ACC112 (cell line): Measurements from ENCODE around the gene HIF3A.
"Not testable (repeated sequence)": the region's sequence is repeated elsewhere in the genome, so short reads cannot be mapped to it uniquely, and the experiment has no call there.

ENCODE experiments used
- H2AFZ ChIP-seq: fragments of 200-600 bp; sonication (generic); one replicate; pipeline ENCODE4 v1.6.0; 2017; ENCODE audit warnings: antibody characterized with exemption, low read length; ENCODE audit not compliant: unreplicated experiment
- H3K27ac ChIP-seq: fragments of 200-600 bp; sonication (generic); 2 replicates; pipeline ENCODE4 v1.5.1; 2014; ENCODE audit warnings: low read depth, mild to moderate bottlenecking, antibody characterized with exemption, low read length, moderate library complexity
- H3K27me3 ChIP-seq: fragments of 200-600 bp; sonication (generic); 2 replicates; pipeline ENCODE4 v1.6.1; 2014; ENCODE audit warnings: mild to moderate bottlenecking, antibody characterized with exemption, low read length, moderate library complexity, mixed read lengths; ENCODE audit not compliant: insufficient read depth
- H3K36me3 ChIP-seq: fragments of 200-600 bp; sonication (generic); 2 replicates; pipeline ENCODE4 v1.6.1; 2016; ENCODE audit warnings: mild to moderate bottlenecking, antibody characterized with exemption, low read length, moderate library complexity, mixed read lengths; ENCODE audit not compliant: insufficient read depth
- H3K4me1 ChIP-seq: fragments of 200-600 bp; sonication (generic); one replicate; pipeline ENCODE4 v1.6.1; 2016; ENCODE audit warnings: low read length, mixed read lengths; ENCODE audit not compliant: insufficient read depth, unreplicated experiment, control insufficient read depth
- H3K4me3 ChIP-seq: fragments of 200-600 bp; sonication (generic); 2 replicates; pipeline ENCODE4 v1.5.1; 2014; ENCODE audit warnings: mild to moderate bottlenecking, low read depth, low read length
- H3K79me2 ChIP-seq: fragments of 200-600 bp; sonication (generic); one replicate; pipeline ENCODE4 v1.6.0; 2016; ENCODE audit warnings: low read length; ENCODE audit not compliant: control insufficient read depth, unreplicated experiment, insufficient read depth

HIF3A gene

DNA sequence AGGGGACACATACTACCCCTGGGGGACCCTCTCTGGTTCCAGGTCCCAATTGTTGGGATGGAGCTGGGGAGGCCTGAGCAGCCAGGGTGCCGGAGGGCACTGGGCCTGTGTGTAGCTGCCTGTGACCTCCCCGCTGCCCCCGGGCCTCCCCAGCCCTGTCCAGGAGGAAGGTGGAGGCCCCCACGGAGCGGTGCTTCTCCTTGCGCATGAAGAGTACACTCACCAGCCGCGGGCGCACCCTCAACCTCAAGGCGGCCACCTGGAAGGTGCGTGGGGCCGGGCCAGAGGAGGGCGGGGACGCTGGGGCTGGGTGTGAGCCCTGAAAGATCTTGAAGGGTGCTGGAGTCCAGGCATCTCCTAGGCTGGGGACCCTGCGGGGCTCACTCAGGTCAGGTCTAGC lies 11.7 kb downstream of the HIF3A start:
- no peak overlapping the region for H3K27ac ChIP-seq
- no peaks in the 10 kb centered on the region for H3K79me2 ChIP-seq
- H3K27me3 ChIP-seq = no peaks in the 10 kb centered on the region
- no peak overlapping the region for H3K4me3 ChIP-seq
- H3K36me3 ChIP-seq = peaks cover 8% of the 10 kb centered on the region; the same call in 1 of the 2 replicates
- H2AFZ ChIP-seq = no peak overlapping the region
- no peaks in the 10 kb centered on the region for H3K4me1 ChIP-seq

DNA sequence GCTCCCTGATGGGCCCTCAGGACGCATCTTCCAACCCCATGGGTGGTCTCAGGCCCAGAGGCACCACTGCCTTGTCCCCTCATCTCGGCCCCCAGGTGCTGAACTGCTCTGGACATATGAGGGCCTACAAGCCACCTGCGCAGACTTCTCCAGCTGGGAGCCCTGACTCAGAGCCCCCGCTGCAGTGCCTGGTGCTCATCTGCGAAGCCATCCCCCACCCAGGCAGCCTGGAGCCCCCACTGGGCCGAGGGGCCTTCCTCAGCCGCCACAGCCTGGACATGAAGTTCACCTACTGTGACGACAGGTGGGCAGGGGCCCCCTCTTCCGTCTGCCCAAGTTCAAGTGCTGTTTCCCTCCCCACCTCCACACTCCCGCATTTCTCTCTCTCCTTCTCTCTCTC lies 12.2 kb downstream of the HIF3A start:
- Histone ChIP-seq H3K4me1 (no peaks in the 10 kb centered on the region), H2AFZ (no peak overlapping the region), H3K27ac (no peak overlapping the region), H3K4me3 (no peak overlapping the region), H3K36me3 (peaks cover 8% of the 10 kb centered on the region; the same call in 1 of the 2 replicates), H3K27me3 (no peaks in the 10 kb centered on the region), H3K79me2 (no peaks in the 10 kb centered on the region)

DNA sequence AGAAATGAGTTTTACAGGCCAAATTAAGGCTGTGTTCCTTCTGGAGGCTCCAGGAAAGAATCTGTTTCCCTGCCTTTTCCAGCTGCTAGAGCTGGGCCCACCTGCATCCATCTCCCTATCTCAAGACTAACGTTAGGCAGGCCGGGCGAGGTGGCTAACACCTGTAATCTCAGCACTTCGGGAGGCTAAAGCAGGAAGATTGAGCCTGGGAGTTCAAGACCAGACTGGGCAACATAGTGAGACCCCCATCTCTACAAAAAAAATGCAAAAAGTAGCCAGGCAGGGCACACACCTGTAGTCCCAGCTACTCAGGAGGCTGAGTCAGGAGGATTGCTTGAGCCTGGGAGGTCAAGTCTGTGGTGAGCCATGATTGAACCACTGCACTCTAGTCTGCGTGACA lies 14.6 kb downstream of the HIF3A start:
- H3K79me2 ChIP-seq = no peaks in the 10 kb centered on the region
- no peak overlapping the region for H2AFZ ChIP-seq
- no peaks in the 10 kb centered on the region for H3K4me1 ChIP-seq
- no peak overlapping the region for H3K4me3 ChIP-seq
- no peak overlapping the region for H3K27ac ChIP-seq
- no peaks in the 10 kb centered on the region for H3K27me3 ChIP-seq
- no peaks in the 10 kb centered on the region for H3K36me3 ChIP-seq

DNA sequence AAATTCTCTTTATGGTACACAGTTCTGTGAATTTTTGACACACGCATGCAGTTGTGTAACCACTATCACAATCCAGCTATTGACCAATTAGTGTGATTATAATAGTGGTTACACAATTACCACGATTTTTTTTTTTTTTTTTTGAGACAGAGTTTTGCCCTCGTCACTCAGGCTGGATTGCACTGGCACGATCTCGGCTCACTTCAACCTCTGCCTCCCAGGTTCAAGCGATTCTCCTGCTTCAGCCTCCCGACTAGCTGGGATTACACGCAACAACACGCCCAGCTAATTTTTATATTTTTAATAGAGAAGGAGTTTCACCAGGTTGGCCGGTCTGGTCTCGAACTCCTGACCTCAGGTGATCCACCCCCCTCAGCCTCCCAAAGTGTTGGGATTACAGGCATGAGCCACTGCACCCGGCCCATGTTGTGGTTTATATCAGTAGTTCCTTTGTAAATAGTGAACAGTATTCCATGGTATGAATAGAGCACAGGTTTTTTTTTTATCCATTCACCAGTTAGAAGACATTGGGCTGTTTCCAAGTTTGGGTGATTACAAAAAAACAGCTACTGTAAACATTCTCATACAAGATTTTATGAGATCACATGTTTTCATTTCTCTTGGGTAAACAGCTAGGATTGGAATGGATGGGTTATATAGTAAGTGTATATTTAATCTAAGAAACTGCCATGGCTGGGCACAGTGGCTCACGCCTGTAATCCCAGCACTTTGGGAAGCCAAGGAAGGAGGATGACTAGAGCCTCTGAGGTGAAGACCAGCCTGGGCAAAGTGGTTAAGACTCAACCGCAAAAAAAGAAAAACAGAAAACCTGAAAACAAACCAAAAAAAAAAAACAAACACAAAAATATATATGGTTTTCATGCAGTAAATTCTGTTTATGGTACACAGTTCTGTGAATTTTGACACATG lies 17.0 kb downstream of the HIF3A start:
- H3K36me3 ChIP-seq, H3K4me1 ChIP-seq, H3K27ac ChIP-seq, H3K79me2 ChIP-seq, H2AFZ ChIP-seq, H3K4me3 ChIP-seq, H3K27me3 ChIP-seq: not testable (repeated sequence)

DNA sequence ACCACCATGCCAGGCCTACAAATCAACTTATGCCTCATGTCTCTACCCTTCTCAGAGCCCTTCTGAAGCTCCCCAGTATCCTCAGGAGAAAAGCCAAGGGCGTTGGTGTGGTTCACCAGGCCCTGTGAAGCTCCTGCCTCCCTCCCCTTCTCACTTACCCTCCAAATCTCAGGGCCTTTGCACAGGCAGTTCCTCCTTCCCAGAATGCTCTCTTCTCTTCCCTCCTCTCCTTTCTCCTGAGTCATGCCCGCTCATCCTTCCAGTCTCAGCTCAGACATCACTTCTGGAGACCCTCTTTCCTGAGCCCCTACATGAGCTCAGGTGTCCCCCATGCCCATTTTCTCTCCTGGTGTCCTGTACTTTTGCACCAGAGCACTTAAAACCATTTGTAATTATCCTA lies 20.5 kb downstream of the HIF3A start:
- Histone ChIP-seq H3K27me3 (no peaks in the 10 kb centered on the region), H2AFZ (no peak overlapping the region), H3K36me3 (no peaks in the 10 kb centered on the region), H3K4me1 (no peaks in the 10 kb centered on the region), H3K79me2 (no peaks in the 10 kb centered on the region), H3K27ac (no peak overlapping the region), H3K4me3 (no peak overlapping the region)

DNA sequence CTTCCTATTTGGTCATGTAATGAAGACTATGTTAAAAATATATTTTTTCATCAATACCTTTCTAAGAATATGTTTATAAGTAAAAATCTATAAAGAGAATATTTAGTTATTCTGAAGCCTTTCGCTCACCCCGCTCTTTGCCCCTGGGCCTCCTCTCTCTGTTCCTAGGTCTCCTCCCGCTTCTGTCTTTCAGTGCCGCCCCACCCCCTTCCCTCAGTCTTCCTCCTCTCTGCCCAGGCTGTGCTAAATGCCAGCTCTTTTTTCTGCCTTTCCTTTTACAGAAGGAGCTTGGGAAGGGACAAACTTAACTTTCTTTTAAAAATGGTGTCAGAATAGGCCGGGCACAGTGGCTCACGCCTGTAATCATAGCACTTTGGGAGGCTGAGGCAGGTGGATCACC lies 22.8 kb downstream of the HIF3A start:
- H3K36me3 ChIP-seq = peaks cover 6% of the 10 kb centered on the region; the same call in 1 of the 2 replicates
- no peaks in the 10 kb centered on the region for H3K79me2 ChIP-seq
- H3K4me1 ChIP-seq = no peaks in the 10 kb centered on the region
- H3K27ac ChIP-seq = no peak overlapping the region
- H3K4me3 ChIP-seq = no peak overlapping the region
- no peaks in the 10 kb centered on the region for H3K27me3 ChIP-seq
- no peak overlapping the region for H2AFZ ChIP-seq

DNA sequence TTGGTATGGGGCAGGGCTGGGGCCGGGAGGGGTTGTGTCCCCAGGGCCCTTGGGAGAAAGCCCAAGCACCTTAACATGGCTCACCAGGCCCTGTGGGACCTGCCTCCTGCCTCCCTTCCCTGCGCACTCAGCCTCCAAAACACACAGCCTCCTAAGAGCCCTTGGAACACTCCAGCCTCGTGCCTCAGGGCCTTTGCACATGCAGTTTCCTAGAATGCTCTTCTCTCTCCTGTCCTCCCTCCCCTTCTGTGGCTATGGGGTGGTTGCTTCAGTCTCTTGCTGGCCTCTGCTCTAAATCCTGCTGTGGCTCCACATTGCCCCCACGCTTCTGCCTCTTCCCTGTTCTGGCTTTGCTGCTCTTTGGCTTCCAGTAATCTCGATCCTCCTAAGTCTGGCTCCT lies 23.7 kb downstream of the HIF3A start:
- Histone ChIP-seq H2AFZ (no peak overlapping the region), H3K79me2 (no peaks in the 10 kb centered on the region), H3K36me3 (peaks cover 10% of the 10 kb centered on the region), H3K4me1 (no peaks in the 10 kb centered on the region), H3K4me3 (no peak overlapping the region), H3K27ac (no peak overlapping the region), H3K27me3 (no peaks in the 10 kb centered on the region)

DNA sequence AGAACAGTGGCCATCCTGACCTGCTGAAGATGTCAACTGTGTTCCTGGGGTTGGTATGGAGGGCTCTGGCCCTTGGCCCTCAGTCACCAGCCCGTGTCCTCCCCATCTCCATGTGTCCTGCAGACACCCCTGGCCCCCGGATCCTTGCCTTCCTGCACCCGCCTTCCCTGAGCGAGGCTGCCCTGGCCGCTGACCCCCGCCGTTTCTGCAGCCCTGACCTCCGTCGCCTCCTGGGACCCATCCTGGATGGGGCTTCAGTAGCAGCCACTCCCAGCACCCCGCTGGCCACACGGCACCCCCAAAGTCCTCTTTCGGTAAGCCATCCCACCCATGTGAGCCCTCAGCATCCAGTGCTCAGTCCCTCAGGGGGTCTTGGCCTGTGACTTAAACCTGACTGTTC lies 24.8 kb downstream of the HIF3A start:
- H3K36me3 ChIP-seq = peaks cover 21% of the 10 kb centered on the region
- no peak overlapping the region for H2AFZ ChIP-seq
- H3K79me2 ChIP-seq = no peaks in the 10 kb centered on the region
- no peak overlapping the region for H3K4me3 ChIP-seq
- no peaks in the 10 kb centered on the region for H3K27me3 ChIP-seq
- no peaks in the 10 kb centered on the region for H3K4me1 ChIP-seq
- H3K27ac ChIP-seq = no peak overlapping the region

DNA sequence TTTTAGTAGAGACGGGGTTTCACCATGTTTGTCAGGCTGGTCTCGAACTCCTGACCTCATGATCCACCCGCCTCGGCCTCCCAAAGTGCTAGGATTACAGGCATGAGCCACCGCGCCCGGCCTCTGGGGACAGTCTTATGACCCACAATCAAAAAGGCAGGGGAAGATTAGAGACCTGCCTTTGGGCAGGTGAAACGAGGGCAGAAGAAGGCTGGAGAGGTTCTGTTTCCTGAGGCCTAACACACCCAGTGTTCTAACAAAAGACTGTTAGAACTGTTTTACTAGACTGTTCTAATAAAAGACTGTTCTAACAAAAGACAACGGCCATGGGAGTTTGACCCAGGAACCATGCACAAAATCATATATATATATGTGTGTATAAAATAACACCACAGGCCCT lies 26.4 kb downstream of the HIF3A start:
- H3K79me2 ChIP-seq, H3K4me3 ChIP-seq, H3K27me3 ChIP-seq, H3K27ac ChIP-seq, H2AFZ ChIP-seq, H3K4me1 ChIP-seq: not testable (repeated sequence)
- H3K36me3 ChIP-seq = peaks cover 33% of the 10 kb centered on the region

DNA sequence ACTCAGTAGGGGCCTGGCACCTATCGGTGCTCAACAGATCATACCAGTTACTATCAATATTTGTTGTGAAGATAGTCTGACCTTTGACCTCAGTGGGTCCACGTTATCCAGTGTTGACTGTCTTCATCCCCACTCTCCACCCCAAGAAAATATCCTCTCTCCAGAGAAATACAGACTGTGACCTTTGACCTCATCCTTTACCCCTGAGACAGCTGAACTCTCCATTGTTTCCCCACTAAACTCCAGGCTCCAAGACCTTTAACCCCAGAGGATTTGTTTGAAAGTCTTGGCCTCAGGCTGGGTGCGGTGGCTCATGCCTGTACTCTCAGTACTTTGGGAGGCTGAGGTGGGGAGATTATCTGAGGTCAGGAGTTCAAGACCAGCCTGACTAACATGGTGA lies 27.4 kb downstream of the HIF3A start:
- no peak overlapping the region for H3K4me3 ChIP-seq
- H3K79me2 ChIP-seq = no peaks in the 10 kb centered on the region
- H3K4me1 ChIP-seq = no peaks in the 10 kb centered on the region
- H3K27ac ChIP-seq = no peak overlapping the region
- peaks cover 39% of the 10 kb centered on the region for H3K36me3 ChIP-seq
- H2AFZ ChIP-seq = no peak overlapping the region
- H3K27me3 ChIP-seq = no peaks in the 10 kb centered on the region

DNA sequence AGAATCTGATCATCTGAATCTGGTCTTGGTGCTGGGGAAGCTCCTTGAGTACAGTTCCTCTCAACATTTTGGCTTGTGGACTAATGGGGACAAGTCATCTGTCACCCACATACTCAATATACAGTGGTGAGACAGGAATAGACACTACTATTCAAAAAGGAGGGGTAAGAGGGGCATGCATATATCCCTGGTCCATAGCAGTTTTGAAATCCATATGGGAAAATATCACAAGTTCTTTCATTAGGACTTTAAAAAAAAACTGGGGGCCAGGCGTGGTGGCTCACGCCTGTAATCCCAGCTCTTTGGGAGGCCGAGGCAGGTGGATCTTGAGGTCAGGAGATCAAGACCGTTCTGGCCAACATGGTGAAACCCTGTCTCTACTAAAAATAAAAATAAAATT lies 29.8 kb downstream of the HIF3A start:
- Histone ChIP-seq H3K36me3 (peaks cover 39% of the 10 kb centered on the region), H3K27me3 (no peaks in the 10 kb centered on the region), H3K4me3 (no peak overlapping the region), H3K4me1 (no peaks in the 10 kb centered on the region), H3K79me2 (no peaks in the 10 kb centered on the region), H3K27ac (no peak overlapping the region), H2AFZ (no peak overlapping the region)
